ENCODE measurements around the gene HDGFL3.

GRCh38 chr15:83110381-83110780, 97.2 kb downstream of the HDGFL3 start:
- TF ChIP-seq CTCF (IDR thresholded peaks at IDR 0.05; ENCODE audit: poor library complexity), result no peak
- no peak for TF ChIP-seq EZH2 (IDR thresholded peaks at IDR 0.05; ENCODE audit: borderline replicate concordance)
- TF ChIP-seq EZH2phosphoT487 (IDR thresholded peaks at IDR 0.05; ENCODE audit: low read depth, severe bottlenecking, unreplicated experiment), result no peak

All from hepatocyte (in vitro differentiated cells).